Measurements from ENCODE around the gene SEC61A2. TPM values are rescaled to one million over a fixed set of nuclear protein-coding genes. Genes with fewer than 3 reads are reported as not detected.
A peak's percentile ranks its signal among the peaks of the same experiment; 100 is the strongest.

Gene SEC61A2
- total RNA-seq, 2 donors from 2014 or later, result 16.0 to 22.3 TPM

DNA sequence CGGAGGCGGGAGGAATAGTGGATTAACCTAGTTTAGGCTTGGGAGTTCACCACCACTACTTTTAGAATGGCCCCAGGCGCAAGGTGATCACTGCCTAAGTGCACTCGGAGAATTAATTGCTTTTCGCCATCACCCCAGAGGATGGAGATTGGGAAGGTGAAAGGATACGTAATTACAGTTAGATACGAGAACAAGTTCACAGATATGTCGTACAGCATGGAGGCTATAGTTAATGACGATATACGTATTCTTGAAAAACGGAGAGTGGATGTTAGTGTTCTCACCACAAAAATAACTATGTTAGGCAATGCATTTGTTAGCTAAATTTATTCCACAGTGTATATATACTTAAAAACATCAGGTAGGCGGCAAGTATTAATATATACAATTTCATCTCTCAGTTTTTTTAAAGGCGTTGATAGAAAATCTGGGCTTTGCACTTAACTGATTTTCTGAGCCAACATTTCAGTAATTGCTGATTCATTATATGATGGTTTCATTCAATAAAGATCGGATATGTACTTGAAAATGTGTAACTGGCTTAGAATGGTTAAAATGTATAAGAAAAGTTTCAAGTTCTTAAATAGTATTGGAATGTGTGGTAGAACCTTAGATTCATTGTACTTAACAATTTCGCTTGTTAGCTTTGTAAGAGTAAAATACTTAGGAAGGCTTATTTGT, 67.2 kb downstream of the SEC61A2 start:
- H3K36me3 Mint-ChIP-seq (ENCODE audit: low read depth), result peaks cover 83% of the 10 kb centered on the region
- H3K9me3 Mint-ChIP-seq, result no peaks in the 10 kb centered on the region
- peak overlapping the region; percentile 92 for H3K4me3 Mint-ChIP-seq
- no peaks in the 10 kb centered on the region for H3K27me3 Mint-ChIP-seq
- H3K27ac Mint-ChIP-seq, result peak overlapping the region; percentile 98
- peaks cover 29% of the 10 kb centered on the region for H3K4me1 Mint-ChIP-seq
- no peak for ATAC-seq (replicated peaks)

DNA sequence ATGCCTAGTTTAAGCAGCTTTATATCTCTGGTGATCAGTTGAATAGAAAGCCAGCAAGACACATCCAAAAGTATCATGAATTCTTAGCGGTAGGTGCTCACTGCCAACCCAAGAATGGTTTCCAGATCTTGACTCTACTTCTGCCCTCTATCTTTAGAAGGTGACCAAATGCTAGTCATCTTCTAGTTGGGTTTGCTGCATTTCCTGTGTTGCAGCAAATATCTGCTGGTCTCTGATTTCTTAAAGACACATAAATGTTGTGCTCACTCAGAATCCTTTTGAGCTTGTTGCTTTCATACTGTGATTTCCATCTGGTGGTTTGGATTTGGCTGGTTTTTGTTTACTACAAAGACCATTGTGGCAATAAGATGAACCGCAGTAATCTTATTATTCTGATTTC, 68.7 kb downstream of the SEC61A2 start:
- Mint-ChIP-seq H3K36me3 (ENCODE audit: low read depth) (peaks cover 86% of the 10 kb centered on the region), H3K4me3 (peak overlapping the region; percentile 64), H3K27ac (peak overlapping the region; percentile 53), H3K27me3 (no peaks in the 10 kb centered on the region), H3K9me3 (no peaks in the 10 kb centered on the region), H3K4me1 (peaks cover 24% of the 10 kb centered on the region)
- no peak for ATAC-seq (replicated peaks)

DNA sequence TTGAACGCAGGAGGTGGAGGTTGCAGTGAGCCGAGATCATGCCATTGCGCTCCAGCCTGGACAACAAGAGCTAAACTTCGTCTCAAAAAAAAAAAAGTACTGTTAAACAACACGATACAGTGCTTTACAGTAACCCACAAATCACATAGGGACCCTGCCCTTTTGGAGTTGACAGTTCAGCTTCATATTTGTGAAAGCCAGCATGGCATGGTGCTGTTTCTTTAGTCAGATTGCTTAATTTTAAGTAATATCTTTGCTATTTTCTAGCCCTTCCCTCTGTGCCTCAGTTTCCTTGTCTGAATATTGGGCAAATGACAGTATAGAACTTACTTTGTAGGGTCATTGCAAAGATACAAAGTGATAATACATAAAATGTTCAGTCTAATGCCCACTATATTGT, 71.4 kb downstream of the SEC61A2 start:
- no peaks in the 10 kb centered on the region for H3K27me3 Mint-ChIP-seq
- peak overlapping the region; percentile 30 for H3K4me3 Mint-ChIP-seq
- ATAC-seq (replicated peaks), result no peak
- H3K9me3 Mint-ChIP-seq, result no peaks in the 10 kb centered on the region
- H3K4me1 Mint-ChIP-seq, result peaks cover 25% of the 10 kb centered on the region
- peak overlapping the region; percentile 53 for H3K27ac Mint-ChIP-seq
- H3K36me3 Mint-ChIP-seq (ENCODE audit: low read depth), result peaks cover 90% of the 10 kb centered on the region

DNA sequence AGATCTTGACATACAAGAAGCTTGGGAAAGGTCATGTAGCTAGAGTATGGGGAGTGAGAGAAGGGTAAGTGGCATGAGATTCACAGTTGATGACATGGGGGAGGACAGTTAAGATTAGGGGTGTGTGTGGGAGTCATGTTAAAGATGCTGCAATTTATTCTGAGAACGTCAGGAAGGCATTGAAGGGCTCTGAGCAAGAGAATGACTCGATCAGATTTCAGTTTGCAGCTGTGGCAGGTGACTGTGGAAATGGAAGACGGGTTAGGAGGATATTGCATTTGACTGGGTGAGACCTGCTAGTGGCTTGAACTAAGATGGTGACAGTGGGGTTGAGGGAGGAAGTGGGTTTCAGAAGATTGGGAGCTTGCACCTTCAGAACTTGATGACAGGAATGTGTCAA, 72.1 kb downstream of the SEC61A2 start:
- H3K27ac Mint-ChIP-seq, result peak overlapping the region; percentile 53
- H3K9me3 Mint-ChIP-seq, result no peaks in the 10 kb centered on the region
- H3K4me3 Mint-ChIP-seq, result peak overlapping the region; percentile 30
- H3K36me3 Mint-ChIP-seq (ENCODE audit: low read depth), result peaks cover 90% of the 10 kb centered on the region
- H3K27me3 Mint-ChIP-seq, result no peaks in the 10 kb centered on the region
- peaks cover 25% of the 10 kb centered on the region for H3K4me1 Mint-ChIP-seq
- peak; percentile 92 for ATAC-seq (replicated peaks)

DNA sequence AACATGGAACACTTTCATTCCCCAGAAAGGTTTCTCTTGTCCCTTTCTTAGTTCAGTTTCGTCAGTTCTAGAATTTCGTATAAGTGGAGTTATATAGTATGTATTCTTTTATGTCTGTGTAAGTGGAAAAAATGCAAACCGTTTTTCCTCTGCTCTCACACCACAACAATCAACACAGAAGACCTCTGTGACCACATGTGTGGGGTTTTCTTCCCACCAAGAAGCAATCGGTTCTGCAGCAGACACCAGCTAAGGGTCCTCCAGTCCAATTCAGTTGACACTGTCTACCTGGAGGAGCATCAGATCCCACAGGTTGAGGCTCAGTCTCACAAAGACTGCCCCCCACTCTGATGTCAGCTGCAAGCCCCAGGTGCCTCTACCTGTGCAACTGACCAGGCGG, 72.7 kb downstream of the SEC61A2 start:
- Mint-ChIP-seq H3K27ac (no peak overlapping the region), H3K4me3 (no peak overlapping the region), H3K4me1 (peaks cover 25% of the 10 kb centered on the region), H3K9me3 (no peaks in the 10 kb centered on the region), H3K36me3 (ENCODE audit: low read depth) (peaks cover 93% of the 10 kb centered on the region), H3K27me3 (no peaks in the 10 kb centered on the region)
- ATAC-seq (replicated peaks), result peak; percentile 10

DNA sequence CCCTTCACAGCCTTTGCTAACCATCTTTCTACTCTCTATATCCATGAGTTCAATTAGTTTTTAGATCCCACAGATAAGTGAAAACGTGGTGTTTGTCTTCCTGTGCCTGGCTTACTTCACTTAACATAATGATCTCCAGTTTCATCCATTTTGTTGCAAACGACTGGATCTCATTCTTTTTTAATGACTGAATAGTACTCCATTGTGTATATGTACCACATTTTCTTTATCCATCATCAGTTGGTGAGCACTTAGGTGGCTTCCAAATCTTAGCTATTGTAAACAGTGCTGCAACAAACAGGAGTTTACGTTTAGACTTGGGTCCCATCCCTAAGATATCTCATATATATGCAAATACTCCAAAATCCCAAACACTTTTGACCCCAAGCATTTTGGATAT, 75.6 kb downstream of the SEC61A2 start:
- ATAC-seq (replicated peaks), result no peak
- Mint-ChIP-seq H3K27ac (peak overlapping the region; percentile 57), H3K4me3 (no peak overlapping the region), H3K36me3 (ENCODE audit: low read depth) (peaks cover 99% of the 10 kb centered on the region), H3K4me1 (peaks cover 21% of the 10 kb centered on the region), H3K9me3 (no peaks in the 10 kb centered on the region), H3K27me3 (no peaks in the 10 kb centered on the region)

DNA sequence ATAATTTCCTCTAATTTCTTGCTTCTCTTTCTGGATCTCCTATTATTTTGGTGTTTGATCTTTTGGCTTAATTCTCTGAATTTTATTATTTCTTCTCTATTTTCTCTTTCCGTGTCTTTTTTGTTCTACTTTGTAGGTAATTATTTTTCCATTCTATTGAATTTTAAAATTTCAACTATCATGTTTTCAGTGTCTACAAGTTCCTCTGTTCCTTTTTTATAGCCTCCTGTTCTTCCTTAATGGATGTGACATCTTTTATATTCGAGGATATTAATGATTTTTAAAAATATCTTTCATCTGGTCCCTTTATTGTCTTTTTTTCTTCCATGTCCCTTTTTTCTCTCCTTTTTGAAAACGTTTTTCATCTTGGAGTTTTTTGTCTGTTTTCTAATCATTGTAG, 77.6 kb downstream of the SEC61A2 start:
- Mint-ChIP-seq H3K9me3 (no peaks in the 10 kb centered on the region), H3K36me3 (ENCODE audit: low read depth) (peaks cover 100% of the 10 kb centered on the region), H3K27me3 (no peaks in the 10 kb centered on the region), H3K4me3 (no peak overlapping the region), H3K4me1 (peaks cover 11% of the 10 kb centered on the region), H3K27ac (peak overlapping the region; percentile 9)
- no peak for ATAC-seq (replicated peaks)

DNA sequence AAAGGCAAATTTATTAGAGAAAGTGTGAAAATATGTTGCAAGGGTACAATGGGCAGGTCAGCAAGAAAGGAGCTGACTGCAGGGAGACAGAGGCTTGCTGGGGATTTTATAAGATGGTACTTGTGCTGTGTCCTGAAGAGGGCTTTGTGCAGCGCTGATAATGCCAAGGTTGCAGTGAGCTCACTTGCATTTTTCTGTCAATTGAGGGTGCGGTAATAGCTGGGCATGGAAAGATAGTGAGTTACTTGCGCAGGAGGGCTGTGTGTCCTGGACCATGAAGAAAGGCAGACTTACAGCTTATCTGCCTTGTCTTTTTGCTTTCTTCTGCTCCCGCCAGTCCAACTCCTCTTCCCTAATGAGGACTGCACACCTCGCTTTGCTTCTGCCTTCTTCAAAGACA, 79.0 kb downstream of the SEC61A2 start:
- ATAC-seq (replicated peaks), result no peak
- H3K4me3 Mint-ChIP-seq, result no peak overlapping the region
- H3K36me3 Mint-ChIP-seq (ENCODE audit: low read depth), result peaks cover 100% of the 10 kb centered on the region
- H3K9me3 Mint-ChIP-seq, result no peaks in the 10 kb centered on the region
- peaks cover 6% of the 10 kb centered on the region for H3K4me1 Mint-ChIP-seq
- H3K27ac Mint-ChIP-seq, result peak overlapping the region; percentile 44
- H3K27me3 Mint-ChIP-seq, result no peaks in the 10 kb centered on the region

DNA sequence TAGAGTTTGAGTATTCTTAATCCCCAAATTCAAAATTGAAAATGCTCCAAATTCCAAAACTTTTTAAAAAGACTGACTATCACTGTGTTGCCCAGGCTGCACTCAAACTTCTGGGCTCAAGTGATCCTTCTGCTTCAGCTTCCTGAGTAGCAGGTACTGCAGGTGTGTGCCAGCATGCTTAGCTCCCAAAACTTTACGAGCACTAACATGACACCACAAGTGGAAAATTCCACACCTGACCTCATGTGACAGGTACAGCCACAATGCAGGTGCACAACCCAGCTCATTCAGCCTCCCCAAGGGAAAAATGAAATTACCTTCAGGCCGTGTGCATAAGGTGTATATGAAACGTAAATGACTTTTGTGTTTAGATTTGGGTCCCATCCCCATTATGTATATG, 83.0 kb downstream of the SEC61A2 start:
- no peak for ATAC-seq (replicated peaks)
- H3K4me1 Mint-ChIP-seq, result peaks cover 8% of the 10 kb centered on the region
- no peaks in the 10 kb centered on the region for H3K27me3 Mint-ChIP-seq
- no peak overlapping the region for H3K4me3 Mint-ChIP-seq
- no peaks in the 10 kb centered on the region for H3K9me3 Mint-ChIP-seq
- no peak overlapping the region for H3K27ac Mint-ChIP-seq
- peaks cover 97% of the 10 kb centered on the region for H3K36me3 Mint-ChIP-seq (ENCODE audit: low read depth)

DNA sequence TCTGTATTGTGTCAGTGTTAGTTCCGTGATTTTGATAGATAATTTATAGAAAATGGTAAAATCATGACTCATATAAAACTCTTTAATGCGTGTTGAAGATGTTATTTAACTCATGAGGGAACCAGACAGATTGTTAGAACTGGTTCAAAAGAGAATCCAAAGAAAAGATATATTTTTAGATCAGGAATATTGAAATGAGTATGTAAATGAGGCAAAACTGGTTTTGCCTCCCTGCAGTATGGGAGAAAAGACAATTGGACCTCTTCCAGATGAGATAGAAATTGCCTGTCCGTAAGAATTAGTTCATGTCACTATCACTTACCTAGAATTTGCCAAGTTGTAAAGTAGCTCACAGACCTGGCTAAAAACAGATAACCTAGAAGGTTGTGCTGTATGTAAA, 84.1 kb downstream of the SEC61A2 start:
- Mint-ChIP-seq H3K9me3 (no peaks in the 10 kb centered on the region), H3K4me1 (peaks cover 11% of the 10 kb centered on the region), H3K27ac (peak overlapping the region; percentile 73), H3K36me3 (ENCODE audit: low read depth) (peaks cover 97% of the 10 kb centered on the region), H3K27me3 (no peaks in the 10 kb centered on the region), H3K4me3 (no peak overlapping the region)
- no peak for ATAC-seq (replicated peaks)

DNA sequence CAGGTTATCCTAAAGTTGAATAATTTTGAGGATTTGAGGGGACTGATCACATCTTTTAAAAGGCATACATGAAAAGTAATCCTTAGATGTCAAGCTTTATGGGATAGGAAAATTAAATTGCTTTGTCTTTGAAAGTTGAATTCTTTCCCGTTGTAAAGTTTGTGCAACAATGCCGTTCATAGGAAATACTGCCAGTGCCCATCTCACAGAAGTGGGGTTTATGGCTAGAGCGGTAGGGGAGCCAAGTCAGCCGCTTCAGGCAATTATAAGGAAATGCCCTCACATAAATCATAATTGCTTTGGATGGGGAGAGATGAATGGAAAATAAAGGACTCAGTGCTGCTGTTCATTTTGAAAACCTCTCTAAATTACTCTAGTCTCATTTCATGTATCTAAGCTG, 84.6 kb downstream of the SEC61A2 start:
- peaks cover 15% of the 10 kb centered on the region for H3K4me1 Mint-ChIP-seq
- no peaks in the 10 kb centered on the region for H3K9me3 Mint-ChIP-seq
- H3K27me3 Mint-ChIP-seq, result no peaks in the 10 kb centered on the region
- peak overlapping the region; percentile 47 for H3K4me3 Mint-ChIP-seq
- ATAC-seq (replicated peaks), result no peak
- peak overlapping the region; percentile 73 for H3K27ac Mint-ChIP-seq
- peaks cover 97% of the 10 kb centered on the region for H3K36me3 Mint-ChIP-seq (ENCODE audit: low read depth)

DNA sequence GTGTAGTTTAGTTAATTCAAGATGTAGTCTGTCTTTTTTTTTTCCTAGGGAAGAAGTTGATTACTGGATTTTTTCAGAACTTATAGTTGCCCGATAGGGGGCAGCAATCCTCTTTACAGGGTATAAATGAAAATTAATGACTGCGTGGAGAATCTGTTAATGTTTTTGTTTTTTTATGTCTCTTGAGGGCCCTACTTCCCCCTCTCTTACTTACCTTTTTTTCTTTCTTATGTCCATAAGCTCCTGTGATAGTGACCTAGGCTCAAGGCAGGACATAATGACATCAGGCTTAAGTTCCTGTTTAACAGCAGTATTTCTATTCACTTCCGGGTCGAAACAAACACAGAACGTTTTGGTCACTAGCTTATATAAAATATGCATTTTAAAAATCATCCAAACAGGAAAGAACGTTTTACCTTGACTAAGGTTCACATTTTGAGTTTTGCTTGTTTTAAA, 85.3 kb downstream of the SEC61A2 start:
- Mint-ChIP-seq H3K27ac (peak overlapping the region; percentile 73), H3K9me3 (no peaks in the 10 kb centered on the region), H3K36me3 (ENCODE audit: low read depth) (peaks cover 97% of the 10 kb centered on the region), H3K4me3 (peak overlapping the region; percentile 47), H3K4me1 (peaks cover 15% of the 10 kb centered on the region), H3K27me3 (no peaks in the 10 kb centered on the region)
- no peak for ATAC-seq (replicated peaks)

Other genes starting within 250 kb of the SEC61A2 start
- gene UPF2, start 86.9 kb upstream of the SEC61A2 start, total RNA-seq, result 10 to 100 TPM; 41.5 to 52.4 TPM
- 10 to 100 TPM; 19.1 to 20.9 TPM for gene DHTKD1, start 60.7 kb upstream of the SEC61A2 start, total RNA-seq
- gene NUDT5, start 66.2 kb downstream of the SEC61A2 start, total RNA-seq, result 100 to 1,000 TPM in 1 of 2 donors, 10 to 100 TPM in 1; 99.1 to 139 TPM
- 100 to 1,000 TPM in 1 of 2 donors, 10 to 100 TPM in 1; 93.8 to 202 TPM for gene CDC123, start 66.5 kb downstream of the SEC61A2 start, total RNA-seq
- gene CAMK1D, start 219.9 kb downstream of the SEC61A2 start, total RNA-seq, result 10 to 100 TPM; 10.9 to 20.7 TPM